ENCODE data around the gene TLE6. TPM values are rescaled to one million over a fixed set of nuclear protein-coding genes. Genes with fewer than 3 reads are reported as not detected.

TLE6 gene
- total and polyA plus RNA-seq, 2 of the 8 experiments (the other 6 are each of a cell fraction or from before 2014, with no cell fraction given), result 2.5 to 2.9 TPM

GRCh38 chr19:3017923-3018322, 40.6 kb downstream of the TLE6 start:
- FAIRE-seq (no peak), DNase-seq (ENCODE audit: low read depth in 1 of 2, low spot score in 2 of 2) (no peak)
- H3K36me3 ChIP-seq (ENCODE audit: control insufficient read depth in 2 of 4, insufficient read depth in 4 of 4, low read length in 3 of 4), result no peaks in the 10 kb centered on the region
- no peak overlapping the region for H2AFZ ChIP-seq (ENCODE audit: low read length)
- H2BK5ac ChIP-seq (ENCODE audit: low read depth, low read length), result no peak overlapping the region
- H3K9me3 ChIP-seq (ENCODE audit: insufficient read depth in 2 of 2, low read depth in 1 of 2, low read length in 1 of 2), result no peaks in the 10 kb centered on the region
- H3K14ac ChIP-seq (ENCODE audit: insufficient read length), result no peak overlapping the region
- no peak overlapping the region for H3K4me2 ChIP-seq (ENCODE audit: insufficient read depth in 1 of 2, low read depth in 2 of 2, low read length in 2 of 2)
- H3K23ac ChIP-seq (ENCODE audit: insufficient read length), result no peak overlapping the region
- no peak overlapping the region for H2BK12ac ChIP-seq (ENCODE audit: low read depth, low read length)
- WGBS, 2 experiments (ENCODE audit: extremely low coverage in 1 of 2, insufficient coverage in 1 of 2, insufficient read length in 1 of 2, insufficient replicate concordance in 2 of 2, low coverage in 1 of 2, low lambda C conversion rate in 2 of 2, missing lambda C conversion rate in 1 of 2), result 84% methylated on average over 7 of the region's 7 CpGs; no CpG with 5 or more reads in 1 of the 2 experiments
- no peak overlapping the region for H4K91ac ChIP-seq (replicated peaks; ENCODE audit: insufficient read length, low read length)
- H3K4me3 ChIP-seq (ENCODE audit: extremely low read depth in 1 of 4, insufficient read depth in 2 of 4, low read depth in 3 of 4, low read length in 4 of 4), result no peak overlapping the region
- TF ChIP-seq RNF2 (IDR thresholded peaks at IDR 0.05; ENCODE audit: borderline replicate concordance, low read depth, low read length, missing control alignments, poor library complexity, severe bottlenecking) (no peak), HDAC2 (IDR thresholded peaks at IDR 0.05; ENCODE audit: borderline replicate concordance in 1 of 2, low read depth in 2 of 2, low read length in 2 of 2) (no peak), RBBP5 (IDR thresholded peaks at IDR 0.05; ENCODE audit: borderline replicate concordance, low read depth, low read length) (no peak), EP300 (IDR thresholded peaks at IDR 0.05; ENCODE audit: borderline replicate concordance in 1 of 2, low read depth in 2 of 2, low read length in 2 of 2) (no peak), NANOG (IDR thresholded peaks at IDR 0.05; ENCODE audit: insufficient read depth, low read depth, low read length, poor library complexity, severe bottlenecking) (no peak), MAFK (IDR thresholded peaks at IDR 0.05; ENCODE audit: low read depth, low read length) (no peak), ATF3 (IDR thresholded peaks at IDR 0.05; ENCODE audit: insufficient read depth, low read depth, low read length) (no peak), SAP30 (IDR thresholded peaks at IDR 0.05; ENCODE audit: insufficient read depth, insufficient replicate concordance, low read length) (no peak), POU5F1 (IDR thresholded peaks at IDR 0.05; ENCODE audit: low read depth, low read length) (no peak), JUN (IDR thresholded peaks at IDR 0.05; ENCODE audit: low read depth, low read length) (no peak)
- H3K18ac ChIP-seq (ENCODE audit: extremely low read depth, low read length), result no peak overlapping the region
- no peaks in the 10 kb centered on the region for H3K79me2 ChIP-seq (ENCODE audit: control insufficient read depth in 1 of 2, insufficient read depth in 2 of 2, low read length in 2 of 2)
- CTCF ChIA-PET (ENCODE audit: partially characterized antibody), result interaction anchor here (0.6 to 1.3 kb wide), 4 partner anchors 10 to 86 kb away, joined by 3 to 5 read pairs (median 3); no protein-coding TSS in a partner anchor
- no peak overlapping the region for H2AK5ac ChIP-seq (ENCODE audit: low read depth, low read length)
- no peak overlapping the region for H3K56ac ChIP-seq (replicated peaks; ENCODE audit: insufficient read length, low read depth, low read length)
- no peaks in the 10 kb centered on the region for H3K79me1 ChIP-seq (ENCODE audit: low read depth, low read length)
- H4K8ac ChIP-seq (ENCODE audit: extremely low read depth, insufficient read depth, low read length), result no peak overlapping the region; the same call in 1 of the 2 replicates
- no peaks in the 10 kb centered on the region for H3K23me2 ChIP-seq (ENCODE audit: low read depth, low read length)
- no peak overlapping the region for H3K4ac ChIP-seq (replicated peaks; ENCODE audit: insufficient read length, low read depth, low read length)
- H3K4me1 ChIP-seq (replicated peaks in 1 of 4; ENCODE audit: control insufficient read depth in 3 of 4, insufficient read depth in 4 of 4, low read length in 3 of 4), result peaks cover 0 to 2% (median 0%) of the 10 kb centered on the region in 4 experiments; a peak in 3 of 7 replicates
- POLR2A ChIA-PET (ENCODE audit: partially characterized antibody), result interaction anchor here (1.0 to 1.5 kb wide), 3 partner anchors 10 to 22 kb away, joined by 3 to 4 read pairs (median 3); no protein-coding TSS in a partner anchor
- H3K27me3 ChIP-seq (replicated peaks in 1 of 4; ENCODE audit: control insufficient read depth in 3 of 4, extremely low read depth in 1 of 4, insufficient read depth in 3 of 4, low read length in 3 of 4), result no peaks in the 10 kb centered on the region
- no peak overlapping the region for H2BK20ac ChIP-seq (ENCODE audit: low read length)
- H3K9ac ChIP-seq (replicated peaks in 1 of 4; ENCODE audit: extremely low read depth in 1 of 4, low read depth in 3 of 4, low read length in 3 of 4), result no peak overlapping the region
- no peaks in the 10 kb centered on the region for H4K20me1 ChIP-seq (replicated peaks in 1 of 2; ENCODE audit: control insufficient read depth in 1 of 2, insufficient read depth in 2 of 2, low read length in 2 of 2)
- no peak overlapping the region for H4K5ac ChIP-seq (ENCODE audit: insufficient read length, low read depth, low read length)
- no peak overlapping the region for H2BK15ac ChIP-seq (ENCODE audit: low read length)
- H3K27ac ChIP-seq (ENCODE audit: low read depth, low read length), result no peak overlapping the region
- H2BK120ac ChIP-seq (replicated peaks; ENCODE audit: low read depth, low read length), result no peak overlapping the region
